T-helper 1 cell treated with Interleukin-12 subunit alpha and Interleukin-12 subunit beta and Interleukin-4 antibody, amounts not matched to agents 30 ng/mL and 1 ng/mL, for 36 hours (primary cell): ENCODE results near the gene CCL26. TPM values are rescaled to one million over a fixed set of nuclear protein-coding genes. Genes with fewer than 3 reads are reported as not detected.

Experiments
- intact Hi-C: fragments of 100-400 bp; cut with micrococcal nuclease; formaldehyde crosslinking; loops from one replicate; pipeline ENCODE4 v1.15.1; 2024
- total RNA-seq: library from RNA; stranded (reverse); gene quantifications from 2 replicates; pipeline ENCODE4 v1.2.3, GENCODE V29; 2022

The CCL26 gene
- total RNA-seq: not detected in 2 replicates

- intact Hi-C loops: no loop called here
Measured at GRCh38 chr7:75772081-75773077, at the start of gene CCL26. CCL26 (minus strand) TSS chr7:75772211; CDS start chr7:75772176, 35 bp downstream.

GRCh38 chr7:75820688-75821087 is 48.7 kb upstream of the CCL26 start:
- intact Hi-C loops: no loop called here

GRCh38 chr7:75819711-75820110 is 47.7 kb upstream of the CCL26 start:
- intact Hi-C loops: no loop called here

GRCh38 chr7:75818472-75818871 is 46.5 kb upstream of the CCL26 start:
- intact Hi-C loops: no loop called here

- intact Hi-C loops: no loop called here
Measured at GRCh38 chr7:75817116-75817515, 45.1 kb upstream of the CCL26 start.

- intact Hi-C loops: no loop called here
Measured at GRCh38 chr7:75815418-75816064, 43.5 kb upstream of the CCL26 start.

GRCh38 chr7:75814407-75814947 is 42.5 kb upstream of the CCL26 start:
- intact Hi-C loops: no loop called here

- intact Hi-C loops: no loop called here
Measured at GRCh38 chr7:75813781-75814236, 41.8 kb upstream of the CCL26 start, which contains the start of gene CCL24. CCL24 (minus strand) TSS chr7:75813806; CDS start chr7:75813715, 91 bp downstream.

GRCh38 chr7:75813084-75813483 is 41.1 kb upstream of the CCL26 start:
- intact Hi-C loops: no loop called here

GRCh38 chr7:75811894-75812678 is 40.1 kb upstream of the CCL26 start:
- intact Hi-C loops: no loop called here

- intact Hi-C loops: no loop called here
Measured at GRCh38 chr7:75809396-75809795, 37.4 kb upstream of the CCL26 start.

GRCh38 chr7:75808106-75808505 is 36.1 kb upstream of the CCL26 start:
- intact Hi-C loops: no loop called here

- intact Hi-C loops: no loop called here
Measured at GRCh38 chr7:75807452-75807851, 35.4 kb upstream of the CCL26 start.

- intact Hi-C loops: no loop called here
Measured at GRCh38 chr7:75806560-75807307, 34.7 kb upstream of the CCL26 start.

GRCh38 chr7:75804705-75805104 is 32.7 kb upstream of the CCL26 start:
- intact Hi-C loops: no loop called here

GRCh38 chr7:75804004-75804403 is 32.0 kb upstream of the CCL26 start:
- intact Hi-C loops: no loop called here

- intact Hi-C loops: no loop called here
Measured at GRCh38 chr7:75802552-75802821, 30.5 kb upstream of the CCL26 start.

GRCh38 chr7:75798770-75799169 is 26.8 kb upstream of the CCL26 start:
- intact Hi-C loops: no loop called here

- intact Hi-C loops: no loop called here
Measured at GRCh38 chr7:75796420-75796819, 24.4 kb upstream of the CCL26 start.

GRCh38 chr7:75795831-75796285 is 23.8 kb upstream of the CCL26 start:
- intact Hi-C loops: no loop called here

GRCh38 chr7:75793676-75794075 is 21.7 kb upstream of the CCL26 start:
- intact Hi-C loops: no loop called here
